MCF 10A (cell line): ENCODE data around the gene DHRS2. TPM values are rescaled to one million over a fixed set of nuclear protein-coding genes. Genes with fewer than 3 reads are reported as not detected.

Experiments used
- BruUV-seq: library from RNA; stranded (reverse); fragments of 400-500 nt; replicated peaks from 2 replicates; lab custom pipeline; 2021; lab: Mats Ljungman, UMichigan
- CTCF ChIA-PET: fragments of 300-600 bp; sonication (Branson Sonifier 250); formaldehyde crosslinking; extraction: SDS; loops from one replicate; lab custom pipeline; 2021; ENCODE audit warnings: antibody characterized with exemption, inconsistent platforms; lab: Yijun Ruan, JAX
- POLR2A ChIA-PET: fragments of 300-600, 350-650 bp; sonication (Branson Sonifier 250); formaldehyde crosslinking; extraction: SDS; loops from one replicate; lab custom pipeline; 2020; ENCODE audit warnings: antibody characterized with exemption, inconsistent platforms; lab: Yijun Ruan, JAX
- DNase-seq: peaks from one replicate; pipeline ENCODE4 v3.0.0-alpha.2; 2018; ENCODE audit not compliant: unreplicated experiment
- H3K27ac Mint-ChIP-seq: one replicate; pipeline ENCODE4 v1.8.0; 2022; ENCODE audit warnings: mild to moderate bottlenecking, low read depth, mixed read lengths; ENCODE audit not compliant: unreplicated experiment
- H3K27me3 Mint-ChIP-seq: one replicate; pipeline ENCODE4 v1.8.0; 2022; ENCODE audit warnings: mixed read lengths; ENCODE audit not compliant: insufficient read depth, unreplicated experiment
- H3K36me3 Mint-ChIP-seq: one replicate; pipeline ENCODE4 v1.8.0; 2022; ENCODE audit warnings: mild to moderate bottlenecking, moderate library complexity, mixed read lengths; ENCODE audit not compliant: insufficient read depth, unreplicated experiment
- H3K4me1 Mint-ChIP-seq: one replicate; pipeline ENCODE4 v1.8.0; 2022; ENCODE audit warnings: mixed read lengths; ENCODE audit not compliant: insufficient read depth, unreplicated experiment
- H3K4me3 Mint-ChIP-seq: one replicate; pipeline ENCODE4 v1.8.0; 2022; ENCODE audit warnings: mild to moderate bottlenecking, moderate library complexity, mixed read lengths; ENCODE audit not compliant: unreplicated experiment
- H3K9me3 Mint-ChIP-seq: one replicate; pipeline ENCODE4 v1.8.0; 2022; ENCODE audit warnings: mixed read lengths; ENCODE audit not compliant: unreplicated experiment
- intact Hi-C: fragments of 100-400 bp; cut with micrococcal nuclease; formaldehyde crosslinking; loops from 2 replicates; pipeline ENCODE4 v1.14.1; 2022
- total RNA-seq: library from RNA; stranded (reverse); gene quantifications from 2 replicates; pipeline ENCODE4 v1.2.3, GENCODE V29; 2022
- TF ChIP-seq, protein P1 (sequence below): fragments of 200-600 bp; IDR thresholded peaks from one replicate; pipeline ENCODE4 v1.8.0; 2022; ENCODE audit warnings: antibody characterized with exemption, mild to moderate bottlenecking; ENCODE audit not compliant: unreplicated experiment

DHRS2 gene
- total RNA-seq, 1 experiment from 2014 or later: 1.1 TPM

DNA sequence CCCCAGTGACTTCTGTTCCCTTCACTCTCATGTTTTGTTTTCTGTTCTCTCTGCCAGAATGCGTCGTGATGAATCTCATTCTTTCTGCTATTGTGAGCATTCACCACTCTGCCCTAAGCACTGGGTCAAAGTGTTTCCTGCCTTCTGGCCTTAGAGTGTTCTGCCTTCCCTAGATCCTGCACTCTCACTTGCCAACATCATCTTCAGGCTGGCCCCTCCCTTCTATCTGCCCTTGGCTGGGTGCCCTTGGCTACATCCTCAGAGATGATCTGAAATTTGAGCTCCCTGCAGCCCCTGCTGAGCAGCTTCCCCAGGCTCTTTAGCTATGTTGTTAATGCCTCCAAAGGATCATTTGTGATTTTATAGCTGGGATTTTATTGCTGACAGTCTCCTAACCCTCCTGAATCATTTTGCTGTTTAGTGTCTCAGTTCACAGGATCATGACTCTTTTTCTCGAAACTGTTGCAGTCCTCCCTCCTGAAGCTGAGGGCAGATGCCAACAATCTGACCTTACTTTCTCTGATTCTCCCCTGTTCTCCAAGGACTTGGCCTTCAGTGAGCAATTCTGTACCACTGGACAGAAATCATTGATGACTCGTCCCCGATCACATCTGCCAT is 4.5 kb downstream of the DHRS2 start:
- H3K27me3 Mint-ChIP-seq: no peaks in the 10 kb centered on the region
- intact Hi-C loops: no loop called here
- BruUV-seq: no TSS peak
- no peaks in the 10 kb centered on the region for H3K9me3 Mint-ChIP-seq
- no peak overlapping the region for H3K27ac Mint-ChIP-seq
- CTCF ChIA-PET: interaction anchor here (0.8 to 3.0 kb wide), 5 partner anchors 8 to 290 kb away, joined by 3 to 31 read pairs (median 8); no protein-coding TSS in a partner anchor
- peak; percentile 55 for DNase-seq
- TF ChIP-seq, protein P1, sequence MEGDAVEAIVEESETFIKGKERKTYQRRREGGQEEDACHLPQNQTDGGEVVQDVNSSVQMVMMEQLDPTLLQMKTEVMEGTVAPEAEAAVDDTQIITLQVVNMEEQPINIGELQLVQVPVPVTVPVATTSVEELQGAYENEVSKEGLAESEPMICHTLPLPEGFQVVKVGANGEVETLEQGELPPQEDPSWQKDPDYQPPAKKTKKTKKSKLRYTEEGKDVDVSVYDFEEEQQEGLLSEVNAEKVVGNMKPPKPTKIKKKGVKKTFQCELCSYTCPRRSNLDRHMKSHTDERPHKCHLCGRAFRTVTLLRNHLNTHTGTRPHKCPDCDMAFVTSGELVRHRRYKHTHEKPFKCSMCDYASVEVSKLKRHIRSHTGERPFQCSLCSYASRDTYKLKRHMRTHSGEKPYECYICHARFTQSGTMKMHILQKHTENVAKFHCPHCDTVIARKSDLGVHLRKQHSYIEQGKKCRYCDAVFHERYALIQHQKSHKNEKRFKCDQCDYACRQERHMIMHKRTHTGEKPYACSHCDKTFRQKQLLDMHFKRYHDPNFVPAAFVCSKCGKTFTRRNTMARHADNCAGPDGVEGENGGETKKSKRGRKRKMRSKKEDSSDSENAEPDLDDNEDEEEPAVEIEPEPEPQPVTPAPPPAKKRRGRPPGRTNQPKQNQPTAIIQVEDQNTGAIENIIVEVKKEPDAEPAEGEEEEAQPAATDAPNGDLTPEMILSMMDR: no peak
- POLR2A ChIA-PET: interaction anchor here (0.7 kb wide), 1 partner anchor 312 kb away, joined by 3 read pairs; no protein-coding TSS in a partner anchor
- no peaks in the 10 kb centered on the region for H3K36me3 Mint-ChIP-seq
- H3K4me1 Mint-ChIP-seq: no peaks in the 10 kb centered on the region
- no peak overlapping the region for H3K4me3 Mint-ChIP-seq

DNA sequence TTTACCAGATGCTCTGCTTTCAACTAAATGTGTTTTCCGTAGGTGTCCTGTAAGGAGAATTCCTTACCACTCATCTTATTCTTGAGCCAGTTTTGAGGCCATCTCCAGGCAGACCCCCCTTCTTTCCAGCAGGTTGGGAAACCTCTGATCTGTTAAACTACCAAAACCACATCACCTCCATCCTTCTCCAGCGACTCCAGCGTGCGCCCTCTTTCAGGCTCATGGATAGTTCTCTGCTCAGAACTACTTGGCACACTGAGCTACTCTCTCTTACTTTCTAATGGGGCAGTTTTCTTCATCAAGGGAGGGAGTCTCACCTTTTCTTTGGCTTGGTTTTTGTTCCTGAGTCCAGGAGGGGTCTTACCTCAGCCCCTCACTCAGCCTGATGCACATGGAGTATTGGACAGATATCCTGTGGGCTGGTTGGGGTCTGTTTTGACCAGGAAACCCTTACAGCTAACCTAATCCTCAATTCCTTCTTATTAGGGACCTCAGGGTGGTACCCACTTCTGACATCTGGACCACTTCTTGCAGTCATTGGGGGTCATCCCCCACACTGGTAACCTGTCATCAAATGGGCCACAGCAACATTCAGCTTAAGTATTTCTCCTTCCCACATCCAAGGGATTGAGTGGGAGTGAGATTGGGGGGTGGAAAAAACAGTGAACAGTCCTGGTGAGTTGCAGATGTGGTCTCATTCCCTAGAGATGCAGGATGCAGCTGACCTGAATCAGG is 5.2 kb downstream of the DHRS2 start:
- H3K4me1 Mint-ChIP-seq: no peaks in the 10 kb centered on the region
- no TSS peak for BruUV-seq
- intact Hi-C loops: no loop called here
- H3K9me3 Mint-ChIP-seq: no peaks in the 10 kb centered on the region
- POLR2A ChIA-PET: interaction anchor here (0.7 to 0.9 kb wide), 2 partner anchors 269 to 312 kb away, joined by 3 to 4 read pairs; no protein-coding TSS in a partner anchor
- no peak overlapping the region for H3K4me3 Mint-ChIP-seq
- TF ChIP-seq, protein P1: no peak
- no peaks in the 10 kb centered on the region for H3K36me3 Mint-ChIP-seq
- CTCF ChIA-PET: interaction anchor here (0.6 to 3.0 kb wide), 5 partner anchors 9 to 290 kb away, joined by 3 to 31 read pairs (median 8); no protein-coding TSS in a partner anchor
- H3K27ac Mint-ChIP-seq: no peak overlapping the region
- no peak for DNase-seq
- no peaks in the 10 kb centered on the region for H3K27me3 Mint-ChIP-seq

DNA sequence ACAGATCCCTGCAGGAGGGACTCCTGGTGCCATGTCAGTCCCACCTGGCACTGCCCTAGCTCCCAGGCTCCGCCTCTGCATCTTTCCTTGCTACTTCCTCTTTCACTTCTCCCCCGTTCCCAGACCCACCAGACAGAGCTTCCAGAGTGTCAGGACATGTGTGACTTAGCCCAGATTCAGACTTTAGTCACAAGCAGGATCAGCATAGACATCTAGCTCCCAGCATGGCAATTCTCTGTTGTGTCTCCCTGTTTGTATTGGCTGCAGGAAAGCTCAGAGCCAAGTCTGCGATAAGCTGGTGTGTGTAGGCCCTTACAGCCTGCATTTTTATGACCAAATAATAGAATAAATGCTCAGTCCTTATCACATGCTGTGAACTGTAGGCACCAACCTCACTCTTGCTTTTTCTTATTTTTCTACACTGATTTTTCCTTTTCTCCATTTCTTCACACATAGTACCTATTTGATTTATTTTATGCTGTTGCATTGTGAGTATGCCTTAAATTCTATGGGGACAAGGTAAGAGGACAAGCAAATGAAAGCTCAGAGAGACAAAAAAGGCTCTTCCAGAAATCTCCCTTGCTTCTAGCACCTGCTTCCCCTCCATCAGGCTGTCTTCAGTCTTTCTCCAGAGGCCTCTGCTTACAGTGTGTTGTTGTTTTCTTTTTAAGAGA is 5.9 kb downstream of the DHRS2 start:
- Mint-ChIP-seq H3K27me3 (no peaks in the 10 kb centered on the region), H3K36me3 (no peaks in the 10 kb centered on the region), H3K27ac (no peak overlapping the region), H3K9me3 (no peaks in the 10 kb centered on the region), H3K4me1 (no peaks in the 10 kb centered on the region), H3K4me3 (no peak overlapping the region)
- intact Hi-C loops: no loop called here
- DNase-seq: no peak
- CTCF ChIA-PET: interaction anchor here (0.6 to 3.0 kb wide), 4 partner anchors 10 to 269 kb away, joined by 3 to 31 read pairs (median 10); no protein-coding TSS in a partner anchor
- POLR2A ChIA-PET: interaction anchor here (0.9 kb wide), 1 partner anchor 268 kb away, joined by 4 read pairs; no protein-coding TSS in a partner anchor
- TF ChIP-seq, protein P1: no peak
- no TSS peak for BruUV-seq
